HG02610 (cell line): ENCODE results near the gene MAGI2.

Experiments
- ATAC-seq: cut with Tn5 transposase; IDR thresholded peaks from one replicate; pipeline ENCODE4 v1.9.1; 2021; ENCODE audit warnings: mild to moderate bottlenecking, moderate library complexity; ENCODE audit not compliant: unreplicated experiment

Gene MAGI2

DNA sequence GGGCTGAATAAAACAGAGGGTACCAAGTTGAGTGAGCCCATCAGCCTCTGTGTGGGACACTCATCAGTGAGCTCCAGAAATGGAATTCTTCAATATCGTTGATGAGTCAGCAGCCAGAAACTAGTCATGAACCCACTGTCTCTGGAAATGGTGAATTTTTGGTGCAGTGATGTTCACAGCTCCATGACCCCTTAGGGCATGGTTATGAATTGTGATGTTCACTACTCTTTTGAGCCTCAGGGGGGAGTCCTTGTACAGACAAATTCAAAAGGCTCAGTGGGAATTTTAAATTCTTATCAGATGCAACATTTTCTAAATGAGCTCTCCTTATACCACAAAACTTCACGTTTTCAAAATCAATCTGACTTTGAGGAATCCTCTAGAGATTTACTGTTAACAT, 1319.2 kb downstream of the MAGI2 start:
- ATAC-seq = no peak

DNA sequence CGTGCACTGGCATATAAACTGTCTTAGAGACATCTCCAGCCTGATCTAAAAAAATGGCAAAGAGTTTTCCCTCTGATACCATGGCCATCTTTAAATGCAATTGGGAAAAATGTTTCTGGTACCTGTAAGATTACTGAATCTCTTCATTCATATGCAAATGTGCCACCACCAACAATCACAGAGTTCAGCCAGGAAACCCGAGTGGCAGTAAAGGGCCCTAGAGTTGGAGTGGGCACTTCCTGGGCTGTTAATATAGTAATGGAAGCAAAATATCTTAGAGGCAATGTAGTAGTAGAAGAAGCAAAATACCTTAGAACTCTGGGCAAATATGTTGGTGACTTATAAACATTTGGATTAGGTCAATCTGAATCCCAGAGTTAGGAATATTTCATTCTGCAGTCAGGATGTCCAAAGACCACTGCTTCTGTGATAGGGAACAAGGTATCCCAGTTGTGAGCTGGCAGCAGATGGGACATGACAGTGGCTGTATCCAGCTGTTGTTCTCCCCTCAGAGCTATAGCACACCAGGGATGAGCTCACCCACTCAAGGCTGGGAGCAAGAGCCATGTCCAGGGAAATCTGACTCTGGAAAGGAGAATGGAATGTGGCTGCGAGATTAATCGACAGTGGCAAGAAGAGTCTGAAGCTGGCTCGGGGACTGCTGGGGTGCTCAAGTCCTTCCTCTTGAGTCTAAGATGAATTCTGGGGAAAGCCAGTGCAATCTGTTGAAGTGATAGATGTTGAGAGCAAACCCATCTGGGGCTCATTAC, 1322.8 kb downstream of the MAGI2 start:
- no peak for ATAC-seq

DNA sequence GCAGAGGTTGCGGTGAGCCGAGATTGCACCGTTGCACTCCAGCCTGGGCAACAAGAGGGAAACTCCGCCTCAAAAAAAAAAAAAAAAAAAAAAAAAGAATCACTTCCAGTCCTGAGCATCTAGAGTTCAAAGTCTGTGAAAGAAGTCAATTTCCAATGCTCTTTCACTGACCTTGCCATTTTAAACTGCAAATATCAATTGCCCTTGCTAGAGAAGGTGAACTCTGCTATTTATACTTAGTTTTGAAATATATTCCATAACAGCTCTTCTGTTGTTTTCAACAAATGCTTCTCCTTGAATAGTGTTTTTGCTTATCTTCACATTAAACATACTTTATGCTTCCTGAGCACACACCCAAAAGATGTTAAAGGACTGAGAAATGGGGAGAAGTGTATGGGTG, 1323.6 kb downstream of the MAGI2 start:
- ATAC-seq = no peak

DNA sequence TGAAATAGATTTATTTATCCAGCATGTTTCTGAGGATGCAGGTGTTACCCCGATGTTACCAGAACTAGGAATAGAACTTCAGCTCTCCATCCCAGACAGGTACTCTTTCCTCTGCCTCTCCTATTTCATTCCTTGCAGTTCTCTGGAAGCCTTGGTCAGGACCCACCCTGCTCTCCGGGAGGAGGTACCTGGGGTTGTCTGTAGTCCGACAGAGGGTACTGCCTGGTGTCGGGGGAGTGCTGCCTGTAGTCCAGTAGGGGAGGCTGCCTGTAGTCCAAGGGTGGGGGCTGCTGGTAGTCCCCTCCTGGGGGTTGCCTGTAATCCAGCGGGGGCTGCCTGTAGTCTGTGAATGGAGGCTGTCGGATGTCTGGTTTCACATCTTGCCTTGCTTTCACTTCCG, 1326.5 kb downstream of the MAGI2 start:
- no peak for ATAC-seq

DNA sequence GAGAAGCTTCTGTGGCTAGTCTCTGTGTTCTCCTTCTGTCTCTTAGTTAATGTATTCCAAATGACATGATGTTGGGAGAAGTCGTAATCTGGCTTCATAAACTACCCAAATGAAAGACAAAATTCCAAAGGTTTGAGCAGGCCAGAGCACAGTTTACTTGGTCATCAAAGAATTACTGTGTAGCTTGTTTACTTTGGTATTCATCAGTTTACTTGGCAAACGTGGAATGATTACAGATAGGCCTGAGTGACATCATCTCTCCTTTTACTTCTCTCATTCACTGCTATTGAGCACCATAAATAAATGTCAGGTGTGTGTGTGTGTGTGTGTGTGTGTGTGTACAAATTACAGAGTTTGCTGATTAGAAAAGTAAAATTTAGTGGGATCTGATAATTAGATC, 1327.6 kb downstream of the MAGI2 start:
- no peak for ATAC-seq

DNA sequence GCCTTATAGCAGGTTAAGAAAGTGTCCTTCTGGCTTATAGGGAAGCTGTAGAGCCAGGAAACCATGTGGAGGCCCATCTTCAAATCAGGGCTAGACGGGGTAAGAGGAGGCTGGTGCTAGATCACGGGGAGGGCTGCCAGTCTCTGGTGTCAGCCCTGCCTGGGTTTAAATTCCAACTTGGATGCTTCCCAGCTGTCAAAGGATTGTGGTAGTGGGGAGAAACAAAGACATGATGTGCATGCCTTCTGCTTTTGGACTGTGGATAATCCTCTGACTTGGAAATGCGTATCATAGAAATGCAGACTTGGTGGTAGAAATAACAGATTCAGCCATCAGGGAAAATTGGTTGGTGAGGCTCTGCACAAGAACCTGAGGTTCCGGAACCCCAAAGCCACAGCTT, 1329.3 kb downstream of the MAGI2 start:
- no peak for ATAC-seq

DNA sequence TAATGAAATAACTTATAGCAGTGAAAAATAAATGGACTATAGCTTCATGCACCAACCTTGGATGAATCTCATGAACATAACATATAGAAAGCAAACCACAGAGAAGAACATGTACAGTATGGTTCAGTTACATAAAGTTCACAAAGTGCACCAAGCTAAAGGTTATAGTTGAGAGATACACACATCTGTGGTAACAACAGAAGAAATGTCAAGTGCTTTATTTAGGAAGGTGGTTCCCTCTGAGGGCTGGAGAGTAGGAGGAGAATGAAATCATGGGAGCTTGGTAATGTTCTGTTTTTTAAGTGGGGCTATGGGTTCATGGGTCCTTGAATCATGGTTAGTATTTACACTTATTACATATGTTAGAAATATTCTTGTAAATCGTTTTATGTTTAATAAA, 1331.6 kb downstream of the MAGI2 start:
- no peak for ATAC-seq

DNA sequence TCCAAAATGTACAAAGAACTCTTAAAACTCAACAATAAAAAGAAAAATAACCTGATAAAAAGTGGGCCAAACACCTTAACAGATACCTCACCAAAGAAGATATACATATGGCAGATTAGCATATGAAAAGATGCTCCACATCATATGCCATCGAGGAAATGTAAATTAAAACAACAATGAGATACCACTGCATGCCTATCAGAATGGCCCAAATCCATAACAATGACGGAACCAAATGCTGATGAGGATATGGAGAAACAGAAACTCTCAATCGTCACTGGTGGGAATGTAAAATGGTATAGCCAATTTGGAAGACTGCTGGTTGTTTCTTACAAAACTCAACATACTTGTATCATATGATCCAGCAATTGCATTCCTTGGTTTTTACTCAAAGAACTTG, 1335.0 kb downstream of the MAGI2 start:
- ATAC-seq = no peak

DNA sequence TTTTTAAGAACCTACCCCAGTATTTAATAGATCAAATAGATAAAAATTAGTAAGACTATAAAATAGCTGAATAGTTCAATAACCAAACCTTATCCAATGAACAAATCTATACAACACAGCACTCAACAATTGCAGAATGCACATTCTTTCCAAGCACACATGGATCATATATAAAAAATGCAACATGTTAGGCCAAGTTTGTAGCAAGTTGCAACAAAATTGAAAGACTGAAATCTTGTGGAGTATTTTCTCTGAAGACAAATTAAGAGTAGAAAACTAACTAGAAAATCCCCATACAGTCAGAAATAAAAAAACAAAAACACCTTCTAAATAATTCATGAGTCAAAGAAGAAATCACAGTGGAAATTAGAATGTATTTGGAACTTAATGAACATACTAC, 1337.6 kb downstream of the MAGI2 start:
- ATAC-seq = no peak

DNA sequence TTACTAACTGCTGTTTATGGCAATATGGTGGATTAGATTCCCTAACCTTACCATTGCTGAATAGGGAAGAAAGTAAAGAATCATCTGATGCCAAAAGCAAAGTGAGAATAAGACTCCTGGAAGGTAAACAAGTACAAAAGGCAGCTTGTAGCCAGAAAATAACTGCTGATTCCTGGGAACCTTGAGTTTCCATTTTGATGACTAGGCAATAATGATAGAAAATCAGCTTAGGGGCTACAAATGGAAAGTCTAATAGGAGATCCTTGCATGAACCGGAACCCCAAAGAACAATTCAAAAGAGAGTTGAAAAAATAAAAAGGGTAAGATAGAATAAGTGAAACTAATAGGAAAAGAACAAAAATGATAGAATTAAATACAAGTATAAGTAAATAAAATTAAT, 1338.5 kb downstream of the MAGI2 start:
- no peak for ATAC-seq

DNA sequence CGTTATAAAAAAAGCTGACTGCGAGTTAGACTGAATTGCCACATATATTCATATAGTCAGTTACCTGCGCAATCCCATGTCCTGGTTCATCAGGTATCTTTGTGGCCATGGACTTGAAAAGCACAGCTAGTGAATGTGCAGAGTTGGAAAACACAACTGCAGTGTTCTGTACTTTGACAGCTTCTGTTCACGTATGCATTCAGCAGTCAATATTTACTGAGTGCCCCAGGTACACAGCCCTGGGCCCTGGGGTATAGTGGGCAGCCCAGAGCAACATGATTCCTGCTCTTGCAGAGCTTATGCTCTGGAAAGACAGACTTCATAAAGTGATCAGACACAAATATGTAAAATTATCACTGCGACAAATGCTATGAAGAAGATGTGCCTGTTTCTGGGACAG, 1341.0 kb downstream of the MAGI2 start:
- ATAC-seq = no peak

DNA sequence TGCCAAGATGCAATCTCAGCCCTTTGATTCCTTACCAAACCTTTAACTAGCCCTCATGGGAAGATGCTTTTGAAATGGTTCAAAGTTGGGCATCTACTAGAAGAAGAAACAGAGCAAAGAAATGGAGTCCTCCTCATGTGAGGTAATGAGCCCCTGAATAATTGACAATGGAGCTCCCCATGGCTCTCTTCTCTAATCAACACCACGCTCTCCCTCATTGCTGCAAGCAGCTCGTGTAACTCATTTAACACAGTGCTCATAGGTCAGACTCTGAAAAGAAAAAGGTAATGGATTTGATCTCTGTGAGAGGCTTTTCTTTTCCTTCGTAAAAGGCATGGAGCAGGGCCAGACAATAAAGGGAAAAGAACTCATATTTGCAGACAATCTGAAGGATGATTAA, 1342.1 kb downstream of the MAGI2 start:
- no peak for ATAC-seq

DNA sequence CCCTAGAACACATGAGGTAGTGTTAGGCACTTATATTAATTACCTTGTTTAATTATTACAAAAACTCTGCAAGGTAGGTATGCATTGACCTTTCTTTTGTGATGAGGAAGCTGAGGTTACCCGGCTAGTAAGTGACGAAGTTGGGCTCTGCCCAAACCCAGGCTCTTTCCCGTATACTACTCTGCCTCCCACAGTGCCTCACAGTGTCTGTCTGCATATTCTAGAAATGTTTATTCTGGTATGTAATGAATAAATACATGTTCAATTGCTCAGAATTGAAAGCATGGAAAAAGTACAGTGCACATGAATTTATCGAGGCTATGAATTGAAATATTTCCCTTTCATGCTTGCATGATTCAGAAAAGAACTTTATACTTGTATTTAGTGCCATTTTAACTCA, 1350.0 kb downstream of the MAGI2 start:
- ATAC-seq = no peak

DNA sequence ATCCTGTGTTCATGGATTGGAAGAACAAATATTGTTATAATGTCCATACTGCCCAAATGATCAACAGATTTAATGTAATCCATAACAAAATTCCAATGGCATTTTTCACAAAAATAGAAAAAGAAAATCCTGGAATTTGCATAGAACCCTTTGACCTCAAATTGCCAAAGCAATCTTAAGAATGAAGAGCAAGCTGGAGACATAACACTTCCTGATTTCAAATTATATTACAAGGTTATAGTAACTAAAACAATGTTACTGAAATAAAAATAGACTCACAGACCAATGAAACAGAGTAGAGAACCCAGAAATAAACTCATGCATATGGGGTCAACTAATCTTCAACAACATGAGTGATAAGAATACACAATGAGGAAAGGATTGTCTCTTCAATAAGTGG, 1352.4 kb downstream of the MAGI2 start:
- ATAC-seq = no peak

DNA sequence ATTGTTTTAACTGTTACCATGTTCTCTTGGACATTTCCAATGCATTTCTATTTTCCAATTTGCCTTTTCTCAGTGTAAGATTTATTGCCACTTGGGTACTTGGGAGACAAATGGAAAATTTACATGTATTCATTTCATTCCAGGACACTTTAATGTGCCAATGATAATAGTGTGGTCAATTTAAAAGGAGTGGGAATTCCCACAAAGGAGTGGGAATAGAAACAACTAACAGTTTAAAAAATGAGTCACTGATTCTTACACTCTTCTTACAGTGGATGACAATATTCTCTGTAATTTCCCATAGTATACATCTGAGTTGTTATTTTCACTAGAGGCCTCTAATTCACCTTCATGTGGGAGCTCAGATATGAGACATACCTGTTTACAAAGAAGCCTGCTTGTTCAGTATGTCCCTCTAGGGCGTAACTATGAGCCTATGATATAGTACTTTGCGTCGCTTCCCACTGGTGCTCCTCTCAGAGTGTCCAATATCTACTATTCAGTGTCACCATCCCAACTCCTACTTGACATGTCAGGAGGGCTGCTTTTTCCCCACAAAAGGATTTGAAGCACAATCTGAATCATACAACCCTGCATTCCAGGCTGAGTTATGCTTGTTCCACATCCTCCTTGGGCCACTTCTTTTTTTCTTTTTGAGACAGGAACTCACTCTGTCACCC, 1353.6 kb downstream of the MAGI2 start:
- no peak for ATAC-seq

DNA sequence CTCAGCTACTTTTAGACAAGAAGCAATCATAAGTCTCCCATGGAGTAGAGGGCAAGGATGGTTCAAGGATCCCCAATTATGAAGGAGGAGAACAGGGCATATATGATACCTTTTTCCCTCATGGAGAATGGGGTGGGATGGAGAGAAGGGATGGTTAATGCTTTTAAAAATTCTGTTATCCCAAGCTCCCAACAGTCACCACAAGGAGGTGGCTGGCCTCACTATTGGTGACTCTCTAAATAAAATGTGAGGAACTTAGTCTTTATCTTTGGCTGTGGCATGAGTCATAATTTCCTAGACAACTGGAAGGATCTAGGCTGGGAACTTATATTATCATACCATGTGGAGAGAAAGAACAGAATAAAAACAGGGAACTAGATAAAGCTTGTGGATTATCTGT, 1357.9 kb downstream of the MAGI2 start:
- ATAC-seq = no peak

DNA sequence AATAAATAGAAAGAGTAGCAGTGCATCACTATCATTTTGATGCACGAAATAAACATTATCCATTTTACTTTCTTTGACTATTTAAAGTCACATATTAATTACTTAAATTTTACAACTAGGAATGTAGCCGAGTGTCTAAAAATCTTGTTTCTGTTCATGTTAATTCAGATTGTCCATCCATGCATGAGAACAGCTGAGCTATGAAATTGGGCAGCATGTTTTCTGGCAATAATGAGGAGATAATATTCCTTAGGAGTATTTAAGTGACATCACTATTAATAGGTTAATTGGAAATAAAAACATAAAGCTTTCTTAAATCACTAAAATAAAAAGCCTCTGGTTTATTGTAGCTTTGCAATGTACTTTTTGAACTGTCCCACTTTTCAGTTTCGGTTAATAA, 1361.1 kb downstream of the MAGI2 start:
- ATAC-seq = no peak

DNA sequence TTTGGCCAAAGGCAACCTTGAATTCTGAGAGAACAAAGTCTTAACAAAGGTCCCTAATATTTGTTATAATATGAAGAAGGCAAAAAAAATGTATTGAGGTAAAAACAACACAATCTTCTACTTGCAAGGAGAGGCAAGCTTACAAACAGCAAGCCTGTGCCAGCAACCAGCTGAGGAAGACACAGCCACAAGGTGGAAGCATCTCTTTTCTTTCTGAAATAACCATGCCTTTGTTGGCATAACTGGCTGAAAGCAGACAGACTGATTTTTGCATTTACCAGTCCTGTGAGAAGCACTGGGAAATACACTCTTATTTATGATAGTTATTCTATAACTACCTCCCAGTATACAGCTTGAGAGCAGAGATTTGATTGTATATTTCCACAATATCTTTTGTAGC, 1362.9 kb downstream of the MAGI2 start:
- no peak for ATAC-seq

DNA sequence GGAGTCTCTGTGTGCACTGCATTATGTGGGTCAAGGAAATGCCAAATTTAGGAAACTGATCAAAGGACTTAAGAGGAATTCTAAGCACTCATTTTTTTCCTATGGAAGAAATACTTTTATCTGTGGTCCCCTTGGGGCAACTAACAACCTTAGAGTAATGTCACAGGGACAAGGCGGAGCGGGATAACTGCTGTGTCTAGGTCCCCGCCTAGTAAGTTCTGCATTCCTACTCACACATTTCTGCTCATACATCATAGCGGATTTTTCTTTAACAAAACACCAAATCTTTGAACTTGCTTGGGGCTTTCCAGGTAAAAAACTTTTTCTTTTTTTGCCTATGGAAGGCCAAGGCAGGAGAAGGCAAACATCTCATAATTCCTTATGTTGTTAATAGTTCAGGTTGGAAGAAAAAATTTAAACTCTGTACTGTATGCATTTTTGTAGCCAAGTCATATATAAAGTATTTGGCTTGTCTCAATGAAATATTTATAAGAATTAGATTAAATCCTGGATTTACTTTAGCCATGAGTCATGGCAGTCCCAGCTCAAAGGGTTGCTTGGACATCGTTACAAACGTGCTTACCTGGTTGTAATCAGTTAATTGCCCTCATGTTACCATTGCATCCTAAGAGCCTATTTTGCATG, 1369.9 kb downstream of the MAGI2 start:
- ATAC-seq = no peak

DNA sequence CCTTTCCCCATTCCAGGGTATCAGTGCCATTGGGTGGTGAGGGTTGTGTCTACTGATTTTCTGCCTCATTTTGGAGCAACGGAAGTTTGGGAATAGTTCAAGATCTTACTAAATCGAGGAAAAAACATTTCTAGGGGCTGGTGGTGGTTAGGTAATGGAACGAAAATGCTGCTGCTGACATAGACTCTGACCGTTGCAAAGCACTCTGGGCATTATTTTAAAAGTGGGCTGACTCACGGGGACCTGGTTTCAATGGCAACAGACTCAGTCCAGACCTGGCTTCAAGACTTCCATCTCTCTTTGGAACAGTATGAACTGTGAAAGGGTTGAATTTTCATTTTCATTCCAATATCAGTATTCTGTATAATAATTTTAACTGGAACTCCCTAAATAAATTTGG, 1370.9 kb downstream of the MAGI2 start:
- ATAC-seq = no peak

DNA sequence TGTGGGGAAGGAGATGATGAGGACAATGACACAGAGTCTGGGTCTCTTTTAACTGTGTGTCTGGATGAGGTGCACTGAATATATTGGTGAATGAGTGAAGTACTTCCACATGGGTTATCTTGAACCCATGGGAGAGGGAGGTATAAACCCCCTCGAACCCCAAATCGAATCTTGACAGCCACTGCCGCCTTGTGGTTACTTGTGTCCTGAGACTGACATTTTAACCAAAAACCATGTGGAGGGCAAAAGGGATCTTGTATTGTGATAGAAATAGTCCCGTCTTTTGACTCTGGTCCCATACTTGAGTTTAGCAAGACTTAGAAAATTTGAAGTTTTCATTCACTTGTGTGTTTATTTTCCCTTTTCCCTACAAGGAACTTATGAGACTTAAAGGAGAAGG, 1371.6 kb downstream of the MAGI2 start:
- ATAC-seq = no peak

DNA sequence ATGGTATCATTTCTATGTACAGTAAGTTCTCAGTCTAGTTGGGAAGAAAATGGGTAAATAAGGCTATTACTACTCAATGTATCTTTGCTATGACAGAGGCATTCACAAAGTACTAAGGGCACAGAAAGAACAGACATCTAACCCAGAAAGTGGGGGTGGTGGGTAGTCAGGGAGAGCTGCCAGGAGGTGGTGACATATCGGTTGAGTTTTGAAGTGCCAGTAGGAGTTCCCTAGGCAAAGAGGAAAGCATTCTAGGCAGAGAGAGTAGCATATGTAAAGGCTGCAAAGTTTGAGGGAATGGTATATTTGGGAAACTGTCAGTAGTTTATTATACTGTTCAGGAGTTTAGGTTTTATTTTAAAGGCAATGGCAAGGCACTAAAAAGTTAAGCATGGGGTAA, 1372.1 kb downstream of the MAGI2 start:
- ATAC-seq = no peak
